ENCODE measurements around the gene RACGAP1.
"Not testable (repeated sequence)": the region's sequence is repeated elsewhere in the genome, so short reads cannot be mapped to it uniquely, and the experiment has no call there.

RACGAP1 gene

GRCh38 chr12:49987625-49988303 is 37.5 kb downstream of the RACGAP1 start:
- DNase-seq: no peak

GRCh38 chr12:49986476-49986875 is 38.8 kb downstream of the RACGAP1 start:
- DNase-seq: not testable (repeated sequence)

- no peak for DNase-seq
These were observed 39.3 kb downstream of the RACGAP1 start for GRCh38 chr12:49985981-49986380.

- no peak for DNase-seq
These were observed 40.6 kb downstream of the RACGAP1 start for GRCh38 chr12:49984476-49985359.

- DNase-seq: peak in 1 of 51 donors; percentile 66
These were observed 41.4 kb downstream of the RACGAP1 start for GRCh38 chr12:49983892-49984291.

- DNase-seq: no peak
These were observed 42.8 kb downstream of the RACGAP1 start for GRCh38 chr12:49982246-49983087.

GRCh38 chr12:49980501-49981349 is 44.6 kb downstream of the RACGAP1 start:
- DNase-seq: no peak

- DNase-seq: no peak
These were observed 45.5 kb downstream of the RACGAP1 start for GRCh38 chr12:49979791-49980190.

- peak in 34 of 51 donors; percentile 17 to 86 (median 56) for DNase-seq
These were observed 46.2 kb downstream of the RACGAP1 start for GRCh38 chr12:49979016-49979586.

- no peak for DNase-seq
These were observed 47.2 kb downstream of the RACGAP1 start for GRCh38 chr12:49978125-49978524.

- DNase-seq: no peak
These were observed 48.7 kb downstream of the RACGAP1 start for GRCh38 chr12:49976557-49976956.

- no peak for DNase-seq
These were observed 50.0 kb downstream of the RACGAP1 start for GRCh38 chr12:49975318-49975761.

- peak in 28 of 51 donors; percentile 25 to 80 (median 56) for DNase-seq
These were observed 50.5 kb downstream of the RACGAP1 start for GRCh38 chr12:49974677-49975317.

GRCh38 chr12:49974231-49974675 is 51.0 kb downstream of the RACGAP1 start:
- peak in 47 of 51 donors; percentile 15 to 90 (median 71) for DNase-seq

- no peak for DNase-seq
These were observed 51.9 kb downstream of the RACGAP1 start for GRCh38 chr12:49973361-49973830.

GRCh38 chr12:49972641-49973360 is 52.5 kb downstream of the RACGAP1 start, which contains the start of gene AQP6:
Gene AQP6 (plus strand): TSS chr12:49972947. CDS start chr12:49973174, 227 bp downstream.
- DNase-seq: no peak

- DNase-seq: peak in 4 of 51 donors; percentile 11 to 37 (median 29)
These were observed 53.2 kb downstream of the RACGAP1 start for GRCh38 chr12:49972129-49972528.

- no peak for DNase-seq
These were observed 54.2 kb downstream of the RACGAP1 start for GRCh38 chr12:49971141-49971540.

GRCh38 chr12:49970658-49971057 is 54.6 kb downstream of the RACGAP1 start:
- no peak for DNase-seq
